Suppressor macrophage treated with lipopolysaccharide for 4 hours (primary cell): ENCODE results near the gene FAM181A.

Experiments used
- DNase-seq: peaks from one replicate; pipeline ENCODE4 v3.0.0-alpha.2; 2020

FAM181A gene

GRCh38 chr14:93965287-93965821, 38.2 kb downstream of the FAM181A start:
- DNase-seq, result peak; percentile 40

DNA sequence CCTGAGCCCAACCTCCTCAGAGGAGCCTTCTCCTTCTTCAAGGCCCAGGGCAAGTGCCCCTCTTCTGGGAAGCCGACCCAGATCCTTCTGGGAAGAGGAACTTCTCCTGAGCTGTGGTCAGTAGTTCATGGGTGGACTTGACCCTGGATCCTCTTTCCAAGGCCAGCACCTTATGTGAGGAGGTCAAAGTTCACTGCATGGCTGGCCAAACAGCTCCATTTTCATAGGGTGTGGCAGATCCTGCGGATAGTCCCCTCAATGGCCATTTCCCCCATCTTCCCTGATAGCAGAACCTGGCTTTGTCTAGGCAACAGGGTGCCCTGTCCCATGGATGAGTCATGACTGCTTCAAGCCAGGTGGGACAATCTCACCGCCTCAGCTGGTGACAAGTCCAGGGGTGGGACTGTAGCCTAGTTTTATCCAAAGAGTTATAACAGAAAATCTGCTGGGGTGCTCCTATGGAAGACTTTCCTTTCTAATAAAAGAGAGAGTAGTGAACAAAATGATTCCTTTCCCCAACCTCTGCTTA, 38.9 kb downstream of the FAM181A start:
- no peak for DNase-seq

- DNase-seq, result peak; percentile 77
These were observed 40.6 kb downstream of the FAM181A start for GRCh38 chr14:93967637-93968250.

DNA sequence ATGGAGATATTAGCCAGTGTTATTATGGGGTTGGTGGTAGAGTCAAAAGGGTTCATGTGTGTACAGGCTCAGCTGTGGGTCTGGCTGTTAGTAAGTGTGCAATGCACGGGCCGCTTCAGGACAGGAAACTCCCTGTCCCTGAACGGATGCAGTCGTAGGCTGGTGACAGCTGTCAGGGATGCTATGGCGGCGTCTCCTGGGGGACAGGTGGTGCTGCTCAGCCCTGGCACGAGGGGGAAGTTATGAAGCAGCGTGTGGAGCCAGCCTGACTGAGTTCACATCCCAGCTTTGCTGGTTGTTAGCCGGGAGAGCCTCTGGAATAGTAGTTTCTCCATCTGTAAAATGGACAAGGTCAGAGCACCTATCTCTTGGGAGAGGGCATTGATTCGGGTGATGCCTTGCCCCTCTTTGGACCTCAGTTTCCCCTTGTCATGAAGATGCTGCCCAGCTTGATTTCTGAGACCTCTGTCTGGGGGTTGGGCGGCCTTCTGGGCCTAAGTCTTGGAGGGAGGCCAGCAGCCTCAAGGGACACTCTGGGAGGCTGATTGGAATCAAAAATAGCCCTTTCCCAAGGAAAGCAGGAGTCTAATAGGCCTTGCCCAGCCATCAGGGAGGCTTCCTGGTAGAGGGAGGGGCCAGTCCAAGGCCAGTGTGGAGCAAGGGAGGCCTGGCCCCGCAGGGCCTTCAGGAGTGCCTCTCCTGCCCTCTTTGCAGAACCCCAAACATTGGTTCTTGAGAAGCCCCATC, 42.1 kb downstream of the FAM181A start:
- no peak for DNase-seq

DNA sequence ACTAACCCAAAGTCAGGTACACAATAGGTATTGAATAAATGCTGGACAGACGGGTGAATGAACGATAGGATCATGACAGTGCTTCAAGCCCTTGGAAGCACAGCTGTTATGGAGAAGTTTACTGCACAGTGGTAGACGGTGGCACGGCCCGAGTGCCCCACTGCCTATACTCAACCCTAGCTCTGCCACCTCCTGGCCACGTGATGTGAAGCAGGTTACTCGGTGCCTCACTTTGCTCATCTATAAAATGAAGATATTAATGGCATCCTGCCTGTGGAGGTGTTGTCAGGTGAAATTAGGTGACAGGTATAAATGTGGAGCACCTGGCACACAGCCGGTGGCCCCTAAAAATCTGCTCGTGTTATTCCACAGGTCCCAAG, 43.4 kb downstream of the FAM181A start:
- DNase-seq, result peak; percentile 16

DNA sequence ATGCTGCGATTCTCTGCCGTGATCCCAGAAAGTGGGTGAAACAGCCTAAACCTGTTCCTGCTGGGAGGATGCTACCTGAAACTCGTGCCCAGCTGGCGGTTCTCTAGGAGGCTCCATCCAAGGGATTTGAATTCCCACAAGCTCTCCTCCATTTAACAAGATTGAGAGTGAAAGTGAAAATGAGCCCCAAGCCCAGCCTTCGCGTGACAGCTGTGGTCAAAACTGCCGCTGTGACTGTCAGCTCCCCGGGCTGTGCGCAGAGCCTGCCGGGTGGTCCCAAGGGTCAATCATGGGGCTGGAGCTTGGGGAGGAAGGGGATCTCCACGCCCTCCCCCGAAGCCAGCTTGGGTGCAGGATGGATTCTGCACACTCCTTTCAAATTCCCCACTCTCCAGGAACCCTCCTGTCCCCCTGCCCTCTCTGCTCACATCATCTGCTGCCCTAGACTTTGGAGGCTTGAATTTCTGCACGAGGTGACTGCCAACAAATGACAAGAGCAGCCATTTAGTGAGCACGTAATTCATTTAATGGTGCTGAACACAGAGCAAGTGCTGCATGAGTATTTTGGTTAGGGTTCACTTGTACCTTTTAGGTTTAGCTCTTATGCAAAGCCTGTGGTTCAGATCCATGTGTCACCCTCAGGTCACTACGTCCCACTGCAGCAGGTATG, 44.0 kb downstream of the FAM181A start:
- peak; percentile 81 for DNase-seq

GRCh38 chr14:93971635-93972027, 44.5 kb downstream of the FAM181A start:
- DNase-seq, result no peak

- DNase-seq, result no peak
These were observed 45.6 kb downstream of the FAM181A start for GRCh38 chr14:93972618-93973205.

DNA sequence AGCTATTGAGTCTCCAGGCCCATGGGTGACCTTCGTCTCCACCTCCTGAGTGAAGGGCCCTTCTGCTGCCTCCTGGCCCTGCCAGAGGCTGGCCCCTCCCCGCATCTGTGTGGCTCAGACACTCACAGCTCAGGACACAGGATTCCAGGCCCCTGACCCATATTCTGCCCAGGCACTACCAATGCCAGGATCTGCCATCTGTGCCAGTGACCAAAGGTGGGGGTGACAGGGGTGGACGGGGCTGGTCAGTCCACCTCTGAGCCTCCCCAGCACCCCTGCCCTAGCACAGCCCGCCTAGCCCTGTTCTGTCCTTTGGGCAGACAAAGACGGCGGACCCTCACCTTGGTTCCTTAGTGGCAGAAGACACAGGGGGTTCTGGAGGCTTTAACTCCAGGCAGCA, 46.5 kb downstream of the FAM181A start:
- DNase-seq, result no peak

DNA sequence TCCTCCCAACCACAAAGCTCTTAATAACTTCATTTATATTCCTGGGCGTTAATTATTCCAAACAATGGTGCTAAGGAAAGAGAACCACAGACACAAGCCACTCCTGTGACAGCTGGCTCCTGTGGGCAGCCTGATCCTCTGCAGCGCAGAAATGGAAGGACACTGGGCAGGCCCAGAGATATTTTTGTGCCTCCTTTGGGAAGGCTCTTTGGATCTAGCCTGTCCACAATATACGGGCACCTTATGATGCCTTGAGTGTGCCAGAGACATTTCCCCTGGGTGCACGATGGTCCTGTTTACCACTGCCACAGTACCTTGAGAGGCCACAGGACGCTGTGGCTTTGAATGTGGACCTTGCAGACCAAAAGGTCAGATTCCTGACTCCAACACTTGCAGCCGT, 47.2 kb downstream of the FAM181A start:
- no peak for DNase-seq

DNA sequence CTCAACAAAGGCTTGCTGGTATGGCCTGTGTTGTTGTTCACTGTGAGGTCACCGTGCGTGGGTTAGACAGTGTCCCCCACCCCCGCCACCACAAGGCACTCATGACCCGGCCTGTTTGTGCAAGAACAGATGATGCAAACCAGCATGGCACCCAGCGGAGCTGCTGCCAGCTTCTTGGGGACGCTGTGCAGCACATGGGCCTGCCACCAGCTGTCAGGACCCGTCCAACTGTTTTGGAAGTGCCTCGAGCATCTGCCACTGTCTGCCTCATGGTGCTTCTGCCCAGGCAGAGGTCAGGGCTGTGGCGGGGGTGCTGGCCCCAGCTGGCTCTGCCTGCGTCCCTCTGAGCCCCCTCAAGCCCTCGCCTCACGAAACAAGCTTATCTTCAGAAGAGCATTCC, 47.7 kb downstream of the FAM181A start:
- DNase-seq, result peak; percentile 76

DNA sequence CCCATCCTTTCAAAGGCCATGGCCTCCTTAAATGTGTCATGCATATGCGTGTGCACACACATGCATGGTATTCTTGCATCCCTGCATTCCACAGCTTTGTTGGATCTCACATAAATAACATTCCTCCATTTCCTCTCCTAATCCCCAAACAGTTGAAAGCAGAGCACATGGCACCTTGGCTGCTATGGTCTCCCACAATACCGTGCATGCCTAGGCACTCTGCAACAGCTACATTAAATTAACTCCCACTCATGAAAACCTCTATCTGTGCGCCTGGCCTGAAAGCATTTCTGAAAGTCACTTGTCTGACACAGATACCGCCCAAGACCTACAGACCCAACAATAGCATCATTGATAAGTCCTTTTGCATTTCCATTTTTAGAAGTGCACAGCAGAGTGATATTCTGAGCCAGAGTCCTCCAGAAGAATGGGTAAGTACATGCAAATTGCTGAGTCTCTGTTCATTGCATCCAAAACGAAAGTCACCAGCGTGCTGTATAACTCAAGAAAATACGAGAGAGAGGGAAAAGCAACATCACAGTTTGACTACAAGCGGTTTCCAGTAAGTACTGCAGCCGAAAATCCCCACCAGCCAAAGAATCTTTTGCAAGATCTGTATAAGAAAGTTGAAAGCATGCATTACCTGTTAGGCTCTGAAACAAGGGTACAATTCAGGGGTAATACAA, 48.8 kb downstream of the FAM181A start:
- DNase-seq, result peak; percentile 23

GRCh38 chr14:93976477-93977057, 49.4 kb downstream of the FAM181A start, which contains the start of gene ASB2:
TSS of gene ASB2 (minus strand) at chr14:93976570. CDS start at chr14:93964539, 12,031 bp downstream.
- DNase-seq, result peak; percentile 37

DNA sequence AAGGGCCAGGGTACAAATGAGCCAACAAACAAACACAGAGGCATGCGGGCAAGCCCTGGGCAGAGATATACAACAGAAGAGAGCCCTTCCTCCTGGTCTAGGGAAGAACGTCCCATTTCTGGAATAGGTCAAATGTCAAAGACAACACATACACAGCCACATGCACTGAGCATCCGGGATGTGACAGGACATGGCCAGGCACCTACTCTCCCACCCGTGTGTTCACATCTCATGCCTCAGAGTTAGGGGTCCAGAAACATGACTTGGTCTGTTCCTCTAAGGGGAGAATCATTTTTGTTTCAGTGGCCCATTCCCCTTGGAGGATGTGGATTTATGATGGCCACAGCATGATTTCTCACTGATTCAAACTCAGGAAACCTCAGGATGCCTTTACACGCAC, 50.0 kb downstream of the FAM181A start:
- DNase-seq, result no peak

DNA sequence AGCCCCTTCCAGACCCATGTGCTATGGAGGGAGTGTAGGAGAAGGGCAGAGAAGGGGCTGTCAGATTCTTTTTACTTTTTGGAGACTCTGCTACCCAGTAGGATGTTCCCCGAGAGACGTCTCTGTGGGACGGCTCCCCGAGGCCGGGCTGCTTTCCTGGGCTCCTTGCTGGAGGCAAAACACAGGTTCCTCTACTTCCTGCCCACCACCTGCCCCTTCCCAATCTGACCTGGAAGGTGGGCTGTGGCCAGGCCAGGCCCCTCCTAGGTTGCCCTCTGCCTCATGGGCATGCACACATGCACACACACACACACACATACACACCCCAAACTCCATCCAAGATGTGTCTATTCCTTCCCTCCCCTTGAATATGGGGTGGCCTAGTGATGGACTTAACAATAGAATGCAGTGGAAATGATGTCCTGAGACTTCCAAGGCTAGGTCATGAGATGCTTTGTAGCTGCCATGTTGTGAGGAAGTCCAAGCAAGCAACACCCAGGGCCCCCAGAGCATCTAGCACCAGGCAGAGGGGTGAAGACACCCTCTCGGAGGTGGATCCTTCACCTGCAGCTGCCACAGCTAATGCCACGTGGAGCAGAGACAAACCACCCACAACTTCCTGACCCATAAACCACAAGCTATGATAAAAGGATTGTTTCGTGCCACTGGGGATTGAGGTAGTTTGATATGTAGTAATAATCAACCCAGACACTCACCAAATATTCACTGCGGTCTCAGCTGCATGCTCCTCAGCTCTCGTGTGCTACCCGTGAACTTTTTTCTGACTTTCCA, 50.8 kb downstream of the FAM181A start:
- no peak for DNase-seq

- no peak for DNase-seq
These were observed 51.6 kb downstream of the FAM181A start for GRCh38 chr14:93978735-93979134.
